Lower leg skin (tissue), 3 donors: ENCODE measurements around the gene AZGP1.

ENCODE experiments used
- POLR2A ChIP-seq, 2 donors: fragments of 450-650 bp; IDR thresholded peaks; one replicate each; pipeline ENCODE4 v1.6.1; 2016 to 2017; ENCODE audit warnings: antibody characterized with exemption in 2 of 2, mild to moderate bottlenecking in 1 of 2, moderate library complexity in 1 of 2
- TF ChIP-seq, protein P1 (sequence below), 3 donors: fragments of 450-650 bp; IDR thresholded peaks; one replicate each; pipeline ENCODE4 v1.5.1; 2016; ENCODE audit warnings: antibody characterized with exemption in 3 of 3, mild to moderate bottlenecking in 3 of 3, moderate library complexity in 2 of 3

- TF ChIP-seq, protein P1, sequence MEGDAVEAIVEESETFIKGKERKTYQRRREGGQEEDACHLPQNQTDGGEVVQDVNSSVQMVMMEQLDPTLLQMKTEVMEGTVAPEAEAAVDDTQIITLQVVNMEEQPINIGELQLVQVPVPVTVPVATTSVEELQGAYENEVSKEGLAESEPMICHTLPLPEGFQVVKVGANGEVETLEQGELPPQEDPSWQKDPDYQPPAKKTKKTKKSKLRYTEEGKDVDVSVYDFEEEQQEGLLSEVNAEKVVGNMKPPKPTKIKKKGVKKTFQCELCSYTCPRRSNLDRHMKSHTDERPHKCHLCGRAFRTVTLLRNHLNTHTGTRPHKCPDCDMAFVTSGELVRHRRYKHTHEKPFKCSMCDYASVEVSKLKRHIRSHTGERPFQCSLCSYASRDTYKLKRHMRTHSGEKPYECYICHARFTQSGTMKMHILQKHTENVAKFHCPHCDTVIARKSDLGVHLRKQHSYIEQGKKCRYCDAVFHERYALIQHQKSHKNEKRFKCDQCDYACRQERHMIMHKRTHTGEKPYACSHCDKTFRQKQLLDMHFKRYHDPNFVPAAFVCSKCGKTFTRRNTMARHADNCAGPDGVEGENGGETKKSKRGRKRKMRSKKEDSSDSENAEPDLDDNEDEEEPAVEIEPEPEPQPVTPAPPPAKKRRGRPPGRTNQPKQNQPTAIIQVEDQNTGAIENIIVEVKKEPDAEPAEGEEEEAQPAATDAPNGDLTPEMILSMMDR (IDR thresholded peaks at IDR 0.05), result no peak
- no peak for TF ChIP-seq POLR2A (IDR thresholded peaks at IDR 0.05)
Measured at GRCh38 chr7:99919814-99920112, 56.1 kb downstream of the AZGP1 start.
